Measurements from ENCODE around the gene CBS. TPM values are rescaled to one million over a fixed set of nuclear protein-coding genes. Genes with fewer than 3 reads are reported as not detected.
"Not testable (repeated sequence)": the region's sequence is repeated elsewhere in the genome, so short reads cannot be mapped to it uniquely, and the experiment has no call there.

CBS gene
- total RNA-seq (2022), result 71.2 and 89.4 TPM in 2 replicates
- Bru-seq, nascent RNA, result percentile 33 among the genes with signal in this experiment
- percentile 38 among the genes with signal in this experiment for BruChase-seq, experiment 1, labeled RNA remaining after a 6-hour chase
- percentile 35 among the genes with signal in this experiment for BruChase-seq, experiment 2, labeled RNA remaining after a 2-hour chase
- long read RNA-seq, transcript CBS-204 (17 exons, 2,605 nt), result major isoform, 69 of 136 reads
- long read RNA-seq, partial matches to known transcripts, result 10 of 136 reads
- long read RNA-seq, other reads (novel, unspliced or antisense), result 54 of 136 reads

DNA sequence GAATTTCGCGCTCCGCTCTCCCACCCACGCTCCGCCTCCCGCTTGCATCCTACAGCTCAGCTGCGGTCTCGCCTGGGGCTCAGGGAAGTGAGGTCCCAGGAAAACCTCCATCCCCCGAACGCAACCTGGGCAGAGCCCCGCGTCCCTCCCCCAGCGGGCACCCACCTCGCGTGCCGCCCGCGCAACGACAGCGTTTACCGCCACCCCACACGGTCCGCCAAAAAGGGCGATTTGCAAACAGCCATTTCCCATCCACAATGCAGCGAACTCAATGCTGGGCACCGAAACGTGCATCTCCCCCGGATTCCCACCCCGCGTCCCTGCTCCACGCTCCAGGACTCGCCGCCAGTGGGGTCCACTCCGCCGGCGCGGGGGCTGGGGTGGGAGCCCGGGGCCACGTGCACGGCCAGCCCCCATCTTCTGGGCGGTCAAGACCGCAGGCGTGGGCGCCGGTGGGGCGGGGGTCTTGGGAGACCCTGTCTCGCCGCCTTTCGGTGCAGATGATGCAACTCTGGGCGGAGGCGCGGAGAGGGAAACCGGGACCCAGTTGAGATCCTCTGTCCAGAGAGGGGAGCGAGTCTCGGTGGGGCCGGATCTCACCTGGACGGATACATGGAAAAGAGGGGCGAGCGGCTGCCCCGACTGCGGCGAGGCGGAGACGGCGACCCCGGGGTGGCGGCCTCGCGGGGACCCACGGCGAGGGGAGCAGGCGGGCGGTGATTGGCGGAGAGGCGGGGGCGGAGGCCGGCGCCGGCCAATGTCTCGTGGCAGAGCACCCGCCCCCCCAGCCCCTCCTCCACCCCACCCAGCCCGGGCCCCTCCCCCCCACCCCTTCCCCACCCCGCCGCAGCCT is at the start of gene CBS:
Gene CBS, minus strand, starts transcription at position 666 of the 853 bp plus-strand sequence. CDS start 3,642 bp downstream, outside the sequence.
- H3K4me1 Mint-ChIP-seq (ENCODE audit: insufficient read depth, unreplicated experiment); H3K27me3 Mint-ChIP-seq (ENCODE audit: insufficient read depth, unreplicated experiment); H3K9me3 Mint-ChIP-seq (ENCODE audit: unreplicated experiment); DNase-seq (ENCODE audit: unreplicated experiment); CTCF ChIA-PET; intact Hi-C loops (cut with micrococcal nuclease); H3K36me3 Mint-ChIP-seq (ENCODE audit: insufficient read depth, unreplicated experiment); POLR2A ChIA-PET; BruUV-seq (replicated peaks); H3K27ac Mint-ChIP-seq (ENCODE audit: low read depth, unreplicated experiment); H3K4me3 Mint-ChIP-seq (ENCODE audit: unreplicated experiment): not testable (repeated sequence)

DNA sequence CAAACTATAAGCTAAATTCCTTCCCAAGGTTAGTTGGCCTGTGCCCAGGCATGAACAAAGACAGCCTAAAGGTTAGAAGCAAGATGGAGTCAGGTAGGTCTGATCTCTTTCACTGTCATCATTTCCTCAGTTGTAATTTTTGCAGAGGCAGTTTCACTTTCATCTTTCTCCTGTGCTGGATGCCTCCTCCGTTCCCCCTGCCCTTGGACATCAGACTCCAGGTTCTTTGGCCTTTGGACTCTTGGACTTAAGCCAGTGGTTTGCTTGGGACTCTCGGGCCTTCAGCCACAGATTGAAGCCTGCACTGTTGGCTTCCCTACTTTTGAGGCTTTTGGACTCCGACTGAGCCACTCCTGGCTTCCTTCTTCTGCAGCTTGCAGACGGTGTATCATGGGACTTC is 40.3 kb upstream of the CBS start:
- H3K27ac Mint-ChIP-seq (ENCODE audit: low read depth, unreplicated experiment); intact Hi-C loops (cut with micrococcal nuclease); H3K4me1 Mint-ChIP-seq (ENCODE audit: insufficient read depth, unreplicated experiment); H3K36me3 Mint-ChIP-seq (ENCODE audit: insufficient read depth, unreplicated experiment); POLR2A ChIA-PET; CTCF ChIA-PET; H3K27me3 Mint-ChIP-seq (ENCODE audit: insufficient read depth, unreplicated experiment); H3K9me3 Mint-ChIP-seq (ENCODE audit: unreplicated experiment); DNase-seq (ENCODE audit: unreplicated experiment); BruUV-seq (replicated peaks); H3K4me3 Mint-ChIP-seq (ENCODE audit: unreplicated experiment): not testable (repeated sequence)

DNA sequence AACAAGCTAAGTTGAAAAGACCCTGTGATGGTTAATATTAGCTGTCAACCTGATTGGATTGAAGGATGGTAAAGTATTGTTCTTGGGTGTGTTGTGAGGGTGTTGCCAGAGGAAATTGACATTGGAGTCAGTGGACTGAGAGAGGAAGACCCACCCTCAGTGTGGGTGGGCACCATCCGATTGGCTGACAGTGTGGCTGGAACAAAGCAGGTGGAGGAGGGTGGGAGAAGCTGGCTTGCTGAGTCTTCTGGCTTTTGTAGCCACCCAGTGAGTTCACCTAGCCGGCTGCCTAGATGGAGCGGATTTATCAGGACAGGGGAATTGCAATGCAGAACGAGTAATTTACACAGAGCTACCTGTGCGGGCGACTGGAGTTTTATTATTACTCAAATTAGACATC is 38.8 kb upstream of the CBS start:
- DNase-seq (ENCODE audit: unreplicated experiment); H3K9me3 Mint-ChIP-seq (ENCODE audit: unreplicated experiment); H3K27ac Mint-ChIP-seq (ENCODE audit: low read depth, unreplicated experiment); H3K36me3 Mint-ChIP-seq (ENCODE audit: insufficient read depth, unreplicated experiment); H3K4me1 Mint-ChIP-seq (ENCODE audit: insufficient read depth, unreplicated experiment); H3K4me3 Mint-ChIP-seq (ENCODE audit: unreplicated experiment); BruUV-seq (replicated peaks); CTCF ChIA-PET; POLR2A ChIA-PET; H3K27me3 Mint-ChIP-seq (ENCODE audit: insufficient read depth, unreplicated experiment); intact Hi-C loops (cut with micrococcal nuclease): not testable (repeated sequence)

DNA sequence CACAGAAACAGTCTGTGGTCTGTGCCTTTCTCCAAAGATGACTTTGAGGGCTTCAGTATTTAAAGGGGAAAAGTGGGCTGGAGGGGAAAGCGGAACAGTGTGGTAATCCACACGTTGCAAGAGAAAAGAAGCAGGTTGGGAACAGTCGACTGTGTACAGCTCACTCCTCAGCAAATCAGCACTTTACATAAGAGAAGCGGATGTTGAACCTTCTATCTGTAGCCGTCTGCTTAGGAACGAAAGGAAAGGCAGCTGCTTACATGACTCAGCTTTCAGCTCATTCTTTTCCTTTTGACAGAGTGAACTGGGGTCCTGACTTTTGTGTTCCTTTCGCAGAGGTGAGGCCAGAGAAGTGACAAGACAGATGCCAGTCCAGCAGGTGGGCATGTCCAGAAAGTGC is 33.4 kb upstream of the CBS start:
- H3K27me3 Mint-ChIP-seq (ENCODE audit: insufficient read depth, unreplicated experiment); H3K27ac Mint-ChIP-seq (ENCODE audit: low read depth, unreplicated experiment); H3K4me1 Mint-ChIP-seq (ENCODE audit: insufficient read depth, unreplicated experiment); H3K9me3 Mint-ChIP-seq (ENCODE audit: unreplicated experiment); POLR2A ChIA-PET; H3K4me3 Mint-ChIP-seq (ENCODE audit: unreplicated experiment); CTCF ChIA-PET; intact Hi-C loops (cut with micrococcal nuclease); BruUV-seq (replicated peaks); H3K36me3 Mint-ChIP-seq (ENCODE audit: insufficient read depth, unreplicated experiment); DNase-seq (ENCODE audit: unreplicated experiment): not testable (repeated sequence)

DNA sequence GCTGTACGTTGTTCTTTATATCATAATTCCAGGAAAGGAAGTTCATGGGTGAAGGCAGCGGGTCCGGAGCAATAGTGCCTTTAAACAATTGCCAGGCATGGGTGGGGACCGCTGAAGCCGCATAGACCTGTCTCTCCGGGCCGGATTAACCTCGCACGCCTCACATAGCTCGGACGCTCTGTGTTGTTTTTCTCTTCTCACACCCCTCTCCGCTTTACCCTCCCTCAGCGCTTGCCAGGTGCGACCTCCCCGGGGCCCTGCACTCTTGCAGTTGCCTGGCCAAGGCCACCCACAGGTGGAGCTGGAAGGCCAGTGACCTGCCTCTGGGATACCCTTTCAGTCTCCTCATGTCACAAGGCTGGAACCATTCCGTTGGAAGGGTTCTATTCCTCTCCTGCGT is 32.5 kb upstream of the CBS start:
- H3K9me3 Mint-ChIP-seq (ENCODE audit: unreplicated experiment); intact Hi-C loops (cut with micrococcal nuclease); H3K36me3 Mint-ChIP-seq (ENCODE audit: insufficient read depth, unreplicated experiment); BruUV-seq (replicated peaks); CTCF ChIA-PET; DNase-seq (ENCODE audit: unreplicated experiment); H3K27me3 Mint-ChIP-seq (ENCODE audit: insufficient read depth, unreplicated experiment); H3K4me3 Mint-ChIP-seq (ENCODE audit: unreplicated experiment); H3K4me1 Mint-ChIP-seq (ENCODE audit: insufficient read depth, unreplicated experiment); H3K27ac Mint-ChIP-seq (ENCODE audit: low read depth, unreplicated experiment); POLR2A ChIA-PET: not testable (repeated sequence)

DNA sequence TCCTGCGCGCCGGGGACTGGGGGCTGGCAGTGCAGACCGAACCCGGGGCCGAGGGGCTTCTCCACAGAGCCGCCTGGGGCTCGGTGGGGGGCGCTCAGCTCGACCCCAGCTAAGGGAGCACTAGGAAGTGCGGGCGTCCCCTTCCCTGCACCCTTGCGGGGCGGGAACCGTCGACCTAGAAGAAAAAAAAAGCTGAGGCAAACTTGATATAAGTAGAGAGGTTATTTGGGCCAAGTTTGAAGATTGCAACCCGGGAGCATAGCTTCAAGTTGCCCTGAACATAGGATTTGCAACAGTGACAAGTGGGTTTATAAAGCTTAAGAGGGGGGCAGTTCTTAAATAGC is 32.1 kb upstream of the CBS start:
- H3K4me3 Mint-ChIP-seq (ENCODE audit: unreplicated experiment); H3K36me3 Mint-ChIP-seq (ENCODE audit: insufficient read depth, unreplicated experiment); BruUV-seq (replicated peaks); H3K4me1 Mint-ChIP-seq (ENCODE audit: insufficient read depth, unreplicated experiment); H3K27me3 Mint-ChIP-seq (ENCODE audit: insufficient read depth, unreplicated experiment); DNase-seq (ENCODE audit: unreplicated experiment); H3K27ac Mint-ChIP-seq (ENCODE audit: low read depth, unreplicated experiment); intact Hi-C loops (cut with micrococcal nuclease); POLR2A ChIA-PET; CTCF ChIA-PET; H3K9me3 Mint-ChIP-seq (ENCODE audit: unreplicated experiment): not testable (repeated sequence)

DNA sequence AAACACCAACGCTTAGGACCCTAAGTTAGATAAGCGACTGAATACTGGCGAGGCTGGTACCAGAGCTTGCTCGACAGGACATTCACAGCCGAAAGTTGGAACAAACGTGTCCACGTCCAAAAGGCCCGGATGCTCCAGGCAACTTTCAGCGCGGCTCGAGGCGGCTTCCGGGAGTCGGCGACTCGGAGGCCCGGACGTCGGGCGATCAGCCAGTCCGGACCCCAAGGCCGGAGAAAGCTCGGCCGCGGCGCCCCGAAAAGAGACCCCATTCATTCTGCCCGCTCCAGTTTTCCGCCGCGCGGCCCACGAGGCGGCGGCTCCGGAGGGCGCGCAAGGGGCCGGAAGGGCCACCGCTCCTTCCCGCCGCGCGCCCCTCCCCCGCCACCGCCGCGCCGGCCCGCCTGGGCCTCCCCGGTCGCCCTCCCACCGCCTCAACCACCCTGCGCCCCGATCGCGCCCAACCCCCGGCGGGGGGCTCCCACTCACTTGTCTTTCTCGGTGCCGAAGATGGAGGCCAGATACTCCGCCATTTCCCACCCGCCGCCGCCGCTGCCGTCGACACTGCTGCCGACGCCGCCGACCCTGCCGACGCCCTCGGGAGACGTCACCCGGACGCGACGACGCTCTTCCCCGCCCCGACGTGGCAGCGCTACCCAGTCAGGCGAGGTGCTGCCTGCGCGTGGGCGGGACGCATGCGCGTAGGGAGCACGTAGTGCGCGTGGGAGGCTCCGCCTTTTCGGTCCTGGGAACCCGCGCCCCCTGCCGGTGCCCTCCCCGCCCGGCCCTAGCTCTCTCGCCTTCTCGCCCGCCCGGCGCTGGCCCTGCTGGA is 31.5 kb upstream of the CBS start, which contains the start of gene U2AF1:
Gene U2AF1, minus strand, starts transcription at position 606 of the 829 bp plus-strand sequence. Its CDS starts 76 bp downstream, at position 530.
- H3K4me1 Mint-ChIP-seq (ENCODE audit: insufficient read depth, unreplicated experiment), result not testable (repeated sequence)

DNA sequence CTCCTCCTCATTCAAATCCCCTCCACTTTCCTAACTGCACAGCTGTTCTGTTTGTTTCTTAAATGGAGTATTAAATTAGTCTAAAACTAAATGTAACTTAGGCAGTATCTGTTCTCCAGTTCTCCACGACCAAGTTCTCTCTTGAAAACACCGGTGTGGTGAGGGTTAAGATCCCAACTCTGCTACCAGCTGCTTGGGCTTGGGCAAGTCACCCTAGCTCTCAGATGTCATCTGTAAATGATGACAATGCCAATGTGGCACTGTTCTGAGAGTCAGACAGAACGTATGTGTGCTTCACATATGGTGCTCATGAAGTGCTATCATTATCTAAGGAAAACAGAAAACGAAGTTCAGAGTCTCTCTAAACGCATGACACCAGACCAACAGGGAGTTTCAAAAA is 29.0 kb upstream of the CBS start:
- DNase-seq (ENCODE audit: unreplicated experiment); H3K4me3 Mint-ChIP-seq (ENCODE audit: unreplicated experiment); H3K27me3 Mint-ChIP-seq (ENCODE audit: insufficient read depth, unreplicated experiment); BruUV-seq (replicated peaks); POLR2A ChIA-PET; H3K27ac Mint-ChIP-seq (ENCODE audit: low read depth, unreplicated experiment); intact Hi-C loops (cut with micrococcal nuclease); CTCF ChIA-PET; H3K36me3 Mint-ChIP-seq (ENCODE audit: insufficient read depth, unreplicated experiment); H3K4me1 Mint-ChIP-seq (ENCODE audit: insufficient read depth, unreplicated experiment); H3K9me3 Mint-ChIP-seq (ENCODE audit: unreplicated experiment): not testable (repeated sequence)

More for the DNA sequence above, 31.5 kb upstream of the CBS start, which contains the start of gene U2AF1:
- H3K4me3 Mint-ChIP-seq (ENCODE audit: unreplicated experiment), result peak within 1 kb of the TSS; percentile 35
- POLR2A ChIA-PET; CTCF ChIA-PET; intact Hi-C loops (cut with micrococcal nuclease); H3K27me3 Mint-ChIP-seq (ENCODE audit: insufficient read depth, unreplicated experiment); H3K9me3 Mint-ChIP-seq (ENCODE audit: unreplicated experiment); H3K36me3 Mint-ChIP-seq (ENCODE audit: insufficient read depth, unreplicated experiment); H3K27ac Mint-ChIP-seq (ENCODE audit: low read depth, unreplicated experiment): not testable (repeated sequence)
- BruUV-seq (replicated peaks), result TSS peak; percentile 66
- peak; percentile 1 for DNase-seq (ENCODE audit: unreplicated experiment)

DNA sequence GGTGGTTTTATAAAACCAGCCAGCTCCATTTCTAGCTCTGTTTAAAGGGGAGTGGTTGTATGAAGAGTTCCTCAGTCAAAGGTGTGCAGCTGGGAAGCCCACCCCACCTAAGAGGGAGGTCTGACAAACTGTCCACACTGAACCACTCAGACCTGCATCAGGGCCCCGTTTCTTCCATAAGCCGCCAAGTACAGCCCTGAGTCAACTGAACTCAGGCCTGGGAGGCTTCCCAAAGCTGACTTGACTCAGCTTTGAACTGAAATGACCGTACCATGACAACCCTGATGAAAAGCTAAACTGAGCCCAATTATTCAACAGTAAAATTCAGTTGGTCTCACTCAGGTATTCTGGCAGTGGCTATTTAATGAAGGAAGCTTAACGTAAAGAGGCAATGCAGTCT is 26.6 kb upstream of the CBS start:
- H3K27ac Mint-ChIP-seq (ENCODE audit: low read depth, unreplicated experiment); DNase-seq (ENCODE audit: unreplicated experiment); H3K36me3 Mint-ChIP-seq (ENCODE audit: insufficient read depth, unreplicated experiment); H3K4me3 Mint-ChIP-seq (ENCODE audit: unreplicated experiment); H3K4me1 Mint-ChIP-seq (ENCODE audit: insufficient read depth, unreplicated experiment); BruUV-seq (replicated peaks); H3K9me3 Mint-ChIP-seq (ENCODE audit: unreplicated experiment); H3K27me3 Mint-ChIP-seq (ENCODE audit: insufficient read depth, unreplicated experiment); intact Hi-C loops (cut with micrococcal nuclease); POLR2A ChIA-PET; CTCF ChIA-PET: not testable (repeated sequence)
